Stimulated activated CD8-positive, alpha-beta memory T cell treated with anti-CD3 and anti-CD28 coated beads, Interleukin-12 subunit alpha, Interleukin-12 subunit beta, amount 100 ng/mL, for 4 hours (primary cell): ENCODE data around the gene TNK2.
"Not testable (repeated sequence)": the region's sequence is repeated elsewhere in the genome, so short reads cannot be mapped to it uniquely, and the experiment has no call there.

Source experiments
- DNase-seq: peaks from one replicate; pipeline ENCODE4 v3.0.0-alpha.2; 2020; ENCODE audit warnings: low read depth

TNK2 gene

GRCh38 chr3:195907934-195908693, at the start of gene TNK2:
TNK2 (minus strand) TSS chr3:195908551; CDS start chr3:195888588, 19,963 bp downstream.
- peak; percentile 41 for DNase-seq

GRCh38 chr3:195956577-195956976, 48.2 kb upstream of the TNK2 start:
- no peak for DNase-seq

- DNase-seq: peak; percentile 30
Measured at GRCh38 chr3:195955416-195955841, 47.1 kb upstream of the TNK2 start.

GRCh38 chr3:195954752-195955119, 46.4 kb upstream of the TNK2 start:
- DNase-seq: peak; percentile 41

GRCh38 chr3:195954052-195954751, 45.9 kb upstream of the TNK2 start:
- peak; percentile 60 for DNase-seq

GRCh38 chr3:195952590-195952989, 44.2 kb upstream of the TNK2 start:
- not testable (repeated sequence) for DNase-seq

GRCh38 chr3:195951443-195952177, 43.3 kb upstream of the TNK2 start:
- DNase-seq: not testable (repeated sequence)

- not testable (repeated sequence) for DNase-seq
Measured at GRCh38 chr3:195950731-195951130, 42.4 kb upstream of the TNK2 start.

- not testable (repeated sequence) for DNase-seq
Measured at GRCh38 chr3:195950164-195950563, 41.8 kb upstream of the TNK2 start.

- not testable (repeated sequence) for DNase-seq
Measured at GRCh38 chr3:195946910-195947699, 38.8 kb upstream of the TNK2 start.

- not testable (repeated sequence) for DNase-seq
Measured at GRCh38 chr3:195941265-195941815, 33.0 kb upstream of the TNK2 start.

- DNase-seq: not testable (repeated sequence)
Measured at GRCh38 chr3:195940806-195941205, 32.5 kb upstream of the TNK2 start.

GRCh38 chr3:195939526-195940470, 31.4 kb upstream of the TNK2 start:
- not testable (repeated sequence) for DNase-seq

- DNase-seq: not testable (repeated sequence)
Measured at GRCh38 chr3:195933044-195933430, 24.7 kb upstream of the TNK2 start.

GRCh38 chr3:195932418-195933043, 24.2 kb upstream of the TNK2 start:
- no peak for DNase-seq

- DNase-seq: no peak
Measured at GRCh38 chr3:195931582-195932273, 23.4 kb upstream of the TNK2 start.

- DNase-seq: no peak
Measured at GRCh38 chr3:195929452-195929851, 21.1 kb upstream of the TNK2 start.

GRCh38 chr3:195921334-195921791, 13.0 kb upstream of the TNK2 start:
- no peak for DNase-seq

- DNase-seq: no peak
Measured at GRCh38 chr3:195918176-195918575, 9.8 kb upstream of the TNK2 start.
